Prostate gland (tissue), 2 donors: ENCODE results near the gene ZNF665.
"Not testable (repeated sequence)": the region's sequence is repeated elsewhere in the genome, so short reads cannot be mapped to it uniquely, and the experiment has no call there.

Experiments used
- POLR2A ChIP-seq: fragments of 450-650 bp; IDR thresholded peaks from one replicate; pipeline ENCODE4 v1.6.1; 2016; ENCODE audit warnings: antibody characterized with exemption, mild to moderate bottlenecking
- POLR2AphosphoS5 ChIP-seq: sonication (generic); formaldehyde crosslinking; IDR thresholded peaks from one replicate; pipeline ENCODE4 v1.6.1; 2017; ENCODE audit warnings: antibody characterized with exemption
- TF ChIP-seq, protein P1 (sequence below), 4 experiments: fragments of 200-600 bp in 2 of 4; fragments of 450-650 bp in 2 of 4; sonication (generic) in 2 of 4; IDR thresholded peaks; 1 replicate in 3 of 4; 2 replicates in 1 of 4; pipeline ENCODE4 v1.5.1; 2016 to 2019; ENCODE audit warnings: antibody characterized with exemption in 4 of 4, mild to moderate bottlenecking in 2 of 4, moderate library complexity in 2 of 4

GRCh38 chr19:53222716-53223115, 29.6 kb upstream of the ZNF665 start:
- TF ChIP-seq, protein P1, sequence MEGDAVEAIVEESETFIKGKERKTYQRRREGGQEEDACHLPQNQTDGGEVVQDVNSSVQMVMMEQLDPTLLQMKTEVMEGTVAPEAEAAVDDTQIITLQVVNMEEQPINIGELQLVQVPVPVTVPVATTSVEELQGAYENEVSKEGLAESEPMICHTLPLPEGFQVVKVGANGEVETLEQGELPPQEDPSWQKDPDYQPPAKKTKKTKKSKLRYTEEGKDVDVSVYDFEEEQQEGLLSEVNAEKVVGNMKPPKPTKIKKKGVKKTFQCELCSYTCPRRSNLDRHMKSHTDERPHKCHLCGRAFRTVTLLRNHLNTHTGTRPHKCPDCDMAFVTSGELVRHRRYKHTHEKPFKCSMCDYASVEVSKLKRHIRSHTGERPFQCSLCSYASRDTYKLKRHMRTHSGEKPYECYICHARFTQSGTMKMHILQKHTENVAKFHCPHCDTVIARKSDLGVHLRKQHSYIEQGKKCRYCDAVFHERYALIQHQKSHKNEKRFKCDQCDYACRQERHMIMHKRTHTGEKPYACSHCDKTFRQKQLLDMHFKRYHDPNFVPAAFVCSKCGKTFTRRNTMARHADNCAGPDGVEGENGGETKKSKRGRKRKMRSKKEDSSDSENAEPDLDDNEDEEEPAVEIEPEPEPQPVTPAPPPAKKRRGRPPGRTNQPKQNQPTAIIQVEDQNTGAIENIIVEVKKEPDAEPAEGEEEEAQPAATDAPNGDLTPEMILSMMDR (IDR thresholded peaks at IDR 0.05): not testable (repeated sequence)
- TF ChIP-seq POLR2A, POLR2AphosphoS5: not testable (repeated sequence)
